Measurements from ENCODE around the gene LATS1. TPM values are rescaled to one million over a fixed set of nuclear protein-coding genes. Genes with fewer than 3 reads are reported as not detected.
"Not testable (repeated sequence)": the region's sequence is repeated elsewhere in the genome, so short reads cannot be mapped to it uniquely, and the experiment has no call there.

The LATS1 gene
- total RNA-seq, 1 donor from 2014 or later = 27.9 TPM

DNA sequence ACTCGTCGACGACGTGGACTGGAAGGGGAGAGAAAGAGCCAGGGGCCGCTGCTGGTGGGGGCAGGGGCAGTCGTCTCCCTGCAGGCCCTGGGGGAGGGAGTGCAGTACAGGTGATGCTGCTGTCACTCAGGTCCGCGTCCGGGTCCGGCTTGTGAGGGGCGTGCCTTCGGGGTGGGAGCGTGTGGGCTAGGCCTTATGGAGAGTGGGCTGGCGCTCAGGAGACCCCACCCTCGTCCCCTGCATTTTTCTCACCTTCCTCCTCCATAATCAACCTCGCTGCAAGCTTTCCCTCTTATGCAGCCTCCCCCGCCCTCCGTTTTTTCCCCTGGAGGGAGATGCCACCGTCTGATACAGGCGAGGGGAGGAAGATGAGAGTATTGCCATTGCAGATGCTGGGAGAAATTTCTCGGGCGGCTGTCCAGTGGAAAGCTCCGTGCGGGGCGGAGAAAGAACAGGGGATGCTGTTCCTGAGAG is 32.3 kb upstream of the LATS1 start:
- H3K36me3 Mint-ChIP-seq (ENCODE audit: low read depth, unreplicated experiment) = no peaks in the 10 kb centered on the region
- no peaks in the 10 kb centered on the region for H3K9me3 Mint-ChIP-seq (ENCODE audit: unreplicated experiment)
- H3K27me3 Mint-ChIP-seq (ENCODE audit: low read depth, unreplicated experiment) = no peaks in the 10 kb centered on the region
- Histone ChIP-seq H3K4me3 (ENCODE audit: insufficient read depth, low read depth, low read length) (peak overlapping the region; percentile 95), H3K27me3 (ENCODE audit: insufficient read depth, low read length) (no peaks in the 10 kb centered on the region), H3K4me1 (ENCODE audit: insufficient read depth, low read length) (peaks cover 9% of the 10 kb centered on the region), H3K9ac (ENCODE audit: low read length) (peak overlapping the region; percentile 96), H3K79me2 (ENCODE audit: insufficient read depth, low read length) (peaks cover 70% of the 10 kb centered on the region), H3K27ac (ENCODE audit: low read depth, low read length) (peak overlapping the region; percentile 81), H3K4me2 (ENCODE audit: low read length) (peak overlapping the region; percentile 92), H3K36me3 (ENCODE audit: insufficient read depth, low read length) (no peaks in the 10 kb centered on the region), H2AFZ (ENCODE audit: low read depth, low read length) (peak overlapping the region; percentile 91), H3K9me3 (ENCODE audit: insufficient read depth, low read depth, low read length) (no peaks in the 10 kb centered on the region), H4K20me1 (ENCODE audit: insufficient read depth, low read length) (peaks cover 48% of the 10 kb centered on the region)
- H3K4me3 Mint-ChIP-seq (ENCODE audit: unreplicated experiment) = peak overlapping the region; percentile 96
- FAIRE-seq = no peak
- no peak for TF ChIP-seq EZH2 (IDR thresholded peaks at IDR 0.05; ENCODE audit: insufficient read depth, low read length)
- no peak for TF ChIP-seq CTCF (IDR thresholded peaks at IDR 0.05; ENCODE audit: insufficient read depth, low read depth, low read length)
- peaks cover 6% of the 10 kb centered on the region for H3K4me1 Mint-ChIP-seq (ENCODE audit: low read depth, unreplicated experiment)
- peak overlapping the region; percentile 83 for H3K27ac Mint-ChIP-seq (ENCODE audit: unreplicated experiment)
- DNase-seq (ENCODE audit: low read depth) = peak; percentile 45

- H3K4me1 ChIP-seq (ENCODE audit: insufficient read depth, low read length) = peaks cover 9% of the 10 kb centered on the region
- peak within 1 kb of the TSS; percentile 95 for H3K4me3 ChIP-seq (ENCODE audit: insufficient read depth, low read depth, low read length)
- peak; percentile 83 for DNase-seq (ENCODE audit: low read depth)
- H3K27me3 Mint-ChIP-seq (ENCODE audit: low read depth, unreplicated experiment) = no peaks in the 10 kb centered on the region
- no peak for TF ChIP-seq EZH2 (IDR thresholded peaks at IDR 0.05; ENCODE audit: insufficient read depth, low read length)
- no peak for TF ChIP-seq CTCF (IDR thresholded peaks at IDR 0.05; ENCODE audit: insufficient read depth, low read depth, low read length)
- peak within 1 kb of the TSS; percentile 81 for H3K27ac ChIP-seq (ENCODE audit: low read depth, low read length)
- peaks cover 69% of the 10 kb centered on the region for H3K79me2 ChIP-seq (ENCODE audit: insufficient read depth, low read length)
- H3K9ac ChIP-seq (ENCODE audit: low read length) = peak within 1 kb of the TSS; percentile 96
- no peaks in the 10 kb centered on the region for H3K36me3 Mint-ChIP-seq (ENCODE audit: low read depth, unreplicated experiment)
- H3K27me3 ChIP-seq (ENCODE audit: insufficient read depth, low read length) = no peaks in the 10 kb centered on the region
- no peaks in the 10 kb centered on the region for H3K9me3 ChIP-seq (ENCODE audit: insufficient read depth, low read depth, low read length)
- H2AFZ ChIP-seq (ENCODE audit: low read depth, low read length) = peak within 1 kb of the TSS; percentile 91
- FAIRE-seq = no peak
- peaks cover 43% of the 10 kb centered on the region for H4K20me1 ChIP-seq (ENCODE audit: insufficient read depth, low read length)
- H3K27ac Mint-ChIP-seq (ENCODE audit: unreplicated experiment) = peak within 1 kb of the TSS; percentile 83
- H3K36me3 ChIP-seq (ENCODE audit: insufficient read depth, low read length) = no peaks in the 10 kb centered on the region
- H3K4me1 Mint-ChIP-seq (ENCODE audit: low read depth, unreplicated experiment) = peaks cover 6% of the 10 kb centered on the region
- H3K4me3 Mint-ChIP-seq (ENCODE audit: unreplicated experiment) = peak within 1 kb of the TSS; percentile 96
- H3K9me3 Mint-ChIP-seq (ENCODE audit: unreplicated experiment) = no peaks in the 10 kb centered on the region
- H3K4me2 ChIP-seq (ENCODE audit: low read length) = peak within 1 kb of the TSS; percentile 92
Observed at GRCh38 chr6:149749594-149750135, 31.8 kb upstream of the LATS1 start, which contains the start of gene PCMT1. TSS of gene PCMT1 (plus strand) at chr6:149749741. CDS start at chr6:149749902, 161 bp downstream.

DNA sequence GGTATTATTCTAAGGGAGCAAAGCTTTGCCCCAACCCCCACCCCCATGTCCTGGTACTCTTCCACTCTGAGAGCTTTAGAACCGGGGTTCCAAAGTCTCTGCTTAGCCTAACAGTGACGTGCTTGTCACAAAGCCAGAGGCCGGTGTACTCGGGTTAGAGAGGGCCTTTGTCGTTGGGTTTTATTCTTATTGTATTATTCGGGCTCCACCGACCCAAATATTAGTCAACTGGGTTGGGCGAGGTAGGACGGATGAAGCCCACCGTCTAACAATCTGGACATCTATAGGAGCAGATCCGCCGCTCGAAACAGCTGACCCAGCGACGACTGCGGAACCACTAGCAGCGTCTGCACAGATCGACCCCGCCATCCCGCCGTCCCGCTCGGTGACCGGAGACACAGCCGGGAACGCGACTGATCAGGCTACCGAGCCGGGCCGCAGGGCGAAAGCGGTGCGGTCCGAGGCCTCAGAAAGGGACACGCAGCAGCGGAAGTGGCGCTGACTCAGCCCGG is 31.2 kb upstream of the LATS1 start:
- not testable (repeated sequence) for H3K27me3 ChIP-seq (ENCODE audit: insufficient read depth, low read length); H3K27me3 Mint-ChIP-seq (ENCODE audit: low read depth, unreplicated experiment); H3K9me3 Mint-ChIP-seq (ENCODE audit: unreplicated experiment); H3K36me3 ChIP-seq (ENCODE audit: insufficient read depth, low read length); H3K27ac Mint-ChIP-seq (ENCODE audit: unreplicated experiment); H3K4me1 Mint-ChIP-seq (ENCODE audit: low read depth, unreplicated experiment); H3K4me1 ChIP-seq (ENCODE audit: insufficient read depth, low read length); H3K9me3 ChIP-seq (ENCODE audit: insufficient read depth, low read depth, low read length); H3K36me3 Mint-ChIP-seq (ENCODE audit: low read depth, unreplicated experiment); FAIRE-seq; DNase-seq (ENCODE audit: low read depth)
- Histone ChIP-seq H3K9ac (ENCODE audit: low read length) (peak overlapping the region; percentile 96), H3K27ac (ENCODE audit: low read depth, low read length) (peak overlapping the region; percentile 69), H4K20me1 (ENCODE audit: insufficient read depth, low read length) (peaks cover 38% of the 10 kb centered on the region), H3K79me2 (ENCODE audit: insufficient read depth, low read length) (peaks cover 69% of the 10 kb centered on the region), H3K4me2 (ENCODE audit: low read length) (peak overlapping the region; percentile 92), H3K4me3 (ENCODE audit: insufficient read depth, low read depth, low read length) (peak overlapping the region; percentile 95), H2AFZ (ENCODE audit: low read depth, low read length) (peak overlapping the region; percentile 63)
- H3K4me3 Mint-ChIP-seq (ENCODE audit: unreplicated experiment) = peak overlapping the region; percentile 96
